Fibroblast of villous mesenchyme (primary cell): Measurements from ENCODE around the gene EFEMP1. TPM values are rescaled to one million over a fixed set of nuclear protein-coding genes. Genes with fewer than 3 reads are reported as not detected.
A peak's percentile ranks its signal among the peaks of the same experiment; 100 is the strongest.

Experiments used
- DNase-seq: peaks from one replicate; pipeline ENCODE4 v3.0.0-alpha.2; 2010; ENCODE audit warnings: low read depth
- H3K4me3 ChIP-seq: 2 replicates; pipeline ENCODE4 v1.5.1; 2011; ENCODE audit warnings: low read depth, mild to moderate bottlenecking, low read length
- CTCF ChIP-seq: IDR thresholded peaks from 2 replicates; pipeline ENCODE4 v1.5.1; 2012; ENCODE audit warnings: low read depth, mild to moderate bottlenecking, low read length; ENCODE audit not compliant: insufficient read depth
- total RNA-seq: library from RNA; depleted of rRNA; stranded (reverse); fragments of >200 nt; gene quantifications from 2 replicates; pipeline ENCODE4 v1.2.3, GENCODE V29; 2012

Gene EFEMP1
- total RNA-seq, 1 donor = 22.9 TPM

GRCh38 chr2:55902971-55903370 is 20.6 kb downstream of the EFEMP1 start:
- no peak overlapping the region for H3K4me3 ChIP-seq
- no peak for TF ChIP-seq CTCF
- DNase-seq = no peak

DNA sequence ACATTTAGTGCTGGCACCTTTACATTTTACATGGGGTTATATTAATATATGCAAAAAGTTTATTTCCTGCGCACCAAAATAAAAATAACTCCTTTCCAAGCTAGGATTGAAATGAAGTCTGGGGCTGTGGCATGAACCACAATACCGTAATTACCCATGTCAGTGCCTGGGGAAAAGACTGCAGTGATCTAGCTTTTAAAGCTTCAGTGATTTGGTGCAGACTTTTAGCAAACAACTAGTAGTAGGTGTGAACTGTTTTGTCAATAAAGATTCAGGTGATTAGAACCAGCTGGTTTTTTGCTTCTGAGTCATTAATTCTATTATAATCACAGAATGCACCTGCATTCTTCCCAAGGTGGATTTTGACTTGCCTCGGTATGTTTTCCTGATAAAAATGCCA is 21.2 kb downstream of the EFEMP1 start:
- no peak for DNase-seq
- H3K4me3 ChIP-seq = no peak overlapping the region
- no peak for TF ChIP-seq CTCF

- DNase-seq = no peak
- H3K4me3 ChIP-seq = no peak overlapping the region
- no peak for TF ChIP-seq CTCF
Observed at GRCh38 chr2:55901941-55902340, 21.6 kb downstream of the EFEMP1 start.

GRCh38 chr2:55901322-55901721 is 22.3 kb downstream of the EFEMP1 start:
- TF ChIP-seq CTCF = no peak
- H3K4me3 ChIP-seq = no peak overlapping the region
- peak; percentile 52 for DNase-seq

GRCh38 chr2:55899881-55900280 is 23.7 kb downstream of the EFEMP1 start:
- no peak for DNase-seq
- no peak overlapping the region for H3K4me3 ChIP-seq
- no peak for TF ChIP-seq CTCF

GRCh38 chr2:55898386-55899040 is 25.1 kb downstream of the EFEMP1 start:
- H3K4me3 ChIP-seq = no peak overlapping the region
- no peak for DNase-seq
- TF ChIP-seq CTCF = no peak

DNA sequence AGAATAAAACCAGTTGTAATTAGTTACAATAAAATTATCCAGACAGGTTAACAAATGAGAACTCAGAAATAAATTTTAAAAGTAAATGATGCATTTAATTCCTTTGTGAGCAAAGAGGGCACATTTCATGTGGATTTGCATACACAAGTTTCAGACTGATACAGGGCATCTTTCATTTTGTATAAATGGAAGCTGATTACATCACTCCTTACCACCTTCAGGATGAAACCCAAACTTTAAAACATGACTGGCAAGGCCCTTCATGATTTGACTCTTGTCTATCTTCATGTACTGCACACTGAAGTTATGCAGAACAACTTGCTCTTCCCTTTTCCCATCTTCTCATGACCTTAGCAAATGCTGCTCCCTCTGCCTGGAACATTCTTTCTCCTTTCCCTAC is 26.9 kb downstream of the EFEMP1 start:
- no peak overlapping the region for H3K4me3 ChIP-seq
- DNase-seq = no peak
- no peak for TF ChIP-seq CTCF
